HFFc6 (cell line): ENCODE measurements around the gene FZD4. TPM values are rescaled to one million over a fixed set of nuclear protein-coding genes. Genes with fewer than 3 reads are reported as not detected.
"Not testable (repeated sequence)": the region's sequence is repeated elsewhere in the genome, so short reads cannot be mapped to it uniquely, and the experiment has no call there.

ENCODE experiments used
- DNase-seq: peaks from one replicate; pipeline ENCODE4 v3.0.0-alpha.2; 2018
- H3K27ac Mint-ChIP-seq: 2 replicates; pipeline ENCODE4 v1.8.0; 2020; ENCODE audit warnings: mild to moderate bottlenecking, mixed read lengths
- H3K27me3 Mint-ChIP-seq: 2 replicates; pipeline ENCODE4 v1.8.0; 2021; ENCODE audit warnings: mild to moderate bottlenecking, moderate library complexity, mixed read lengths; ENCODE audit not compliant: insufficient read depth
- H3K36me3 Mint-ChIP-seq: 2 replicates; pipeline ENCODE4 v1.8.0; 2021; ENCODE audit warnings: low read depth, mixed read lengths
- H3K4me1 Mint-ChIP-seq: 2 replicates; pipeline ENCODE4 v1.8.0; 2020; ENCODE audit warnings: low read depth, mixed read lengths
- H3K4me3 Mint-ChIP-seq: 2 replicates; pipeline ENCODE4 v1.8.0; 2020; ENCODE audit warnings: mild to moderate bottlenecking, moderate library complexity, mixed read lengths
- H3K9me3 Mint-ChIP-seq: 2 replicates; pipeline ENCODE4 v1.8.0; 2020; ENCODE audit warnings: mild to moderate bottlenecking, mixed read lengths
- CTCF ChIP-seq: fragments of 200-600 bp; sonication (generic); IDR thresholded peaks from 2 replicates; pipeline ENCODE4 v1.5.0; 2021; ENCODE audit warnings: antibody characterized with exemption, mild to moderate bottlenecking
- total RNA-seq, 6 experiments: library from RNA; stranded (reverse); fragmentation: NEBNext Ultra II Directional; extraction: Animal tissue kit (Norgen Biotek cat#: 25700); gene quantifications; 2 replicates in 1 of 6; 3 replicates in 5 of 6; pipeline ENCODE4 v1.2.3, GENCODE V29; 2021

FZD4 gene
- total RNA-seq, 6 experiments from 2014 or later: 11.0 to 13.8 (median 12.7) TPM

GRCh38 chr11:86996953-86997570, 41.9 kb upstream of the FZD4 start:
- Mint-ChIP-seq H3K4me1 (peaks cover 11% of the 10 kb centered on the region), H3K9me3 (no peaks in the 10 kb centered on the region), H3K27me3 (no peaks in the 10 kb centered on the region), H3K36me3 (no peaks in the 10 kb centered on the region), H3K27ac (no peak overlapping the region), H3K4me3 (no peak overlapping the region)
- TF ChIP-seq CTCF: no peak
- DNase-seq: no peak

GRCh38 chr11:86993031-86993430, 37.8 kb upstream of the FZD4 start:
- H3K27me3 Mint-ChIP-seq: no peaks in the 10 kb centered on the region
- H3K36me3 Mint-ChIP-seq: no peaks in the 10 kb centered on the region
- H3K9me3 Mint-ChIP-seq: no peaks in the 10 kb centered on the region
- no peak for DNase-seq
- H3K4me1 Mint-ChIP-seq: peaks cover 17% of the 10 kb centered on the region
- no peak overlapping the region for H3K4me3 Mint-ChIP-seq
- no peak overlapping the region for H3K27ac Mint-ChIP-seq
- TF ChIP-seq CTCF: no peak

- not testable (repeated sequence) for H3K4me3 Mint-ChIP-seq, H3K36me3 Mint-ChIP-seq, H3K9me3 Mint-ChIP-seq, H3K27me3 Mint-ChIP-seq, H3K27ac Mint-ChIP-seq, DNase-seq
- H3K4me1 Mint-ChIP-seq: peaks cover 17% of the 10 kb centered on the region
Measured at GRCh38 chr11:86992340-86992739, 37.1 kb upstream of the FZD4 start.

- no peaks in the 10 kb centered on the region for H3K36me3 Mint-ChIP-seq
- H3K27me3 Mint-ChIP-seq: no peaks in the 10 kb centered on the region
- no peak overlapping the region for H3K4me3 Mint-ChIP-seq
Measured at GRCh38 chr11:86991341-86991740, 36.1 kb upstream of the FZD4 start.

GRCh38 chr11:86990515-86990914, 35.3 kb upstream of the FZD4 start:
- Mint-ChIP-seq H3K36me3 (no peaks in the 10 kb centered on the region), H3K9me3 (no peaks in the 10 kb centered on the region), H3K27ac (no peak overlapping the region), H3K4me3 (0 out of 2 replicates have a peak overlapping the region, but pooled peaks have one; percentile 0), H3K27me3 (no peaks in the 10 kb centered on the region; the same call in 1 of the 2 replicates), H3K4me1 (peaks cover 17% of the 10 kb centered on the region)
- DNase-seq: peak; percentile 39
- no peak for TF ChIP-seq CTCF

More at GRCh38 chr11:86991341-86991740, 36.1 kb upstream of the FZD4 start:
- H3K9me3 Mint-ChIP-seq: no peaks in the 10 kb centered on the region
- peaks cover 17% of the 10 kb centered on the region for H3K4me1 Mint-ChIP-seq
- no peak for TF ChIP-seq CTCF
- no peak for DNase-seq
- H3K27ac Mint-ChIP-seq: no peak overlapping the region

- H3K4me3 Mint-ChIP-seq: no peak overlapping the region
- peaks cover 17% of the 10 kb centered on the region for H3K4me1 Mint-ChIP-seq
- H3K27me3 Mint-ChIP-seq: peaks cover under 1% of the 10 kb centered on the region
- no peaks in the 10 kb centered on the region for H3K36me3 Mint-ChIP-seq
- TF ChIP-seq CTCF: no peak
- DNase-seq: no peak
- no peak overlapping the region for H3K27ac Mint-ChIP-seq
- H3K9me3 Mint-ChIP-seq: no peaks in the 10 kb centered on the region
Measured at GRCh38 chr11:86990031-86990430, 34.8 kb upstream of the FZD4 start.
